Measurements from ENCODE around the gene SPOCK1. TPM values are rescaled to one million over a fixed set of nuclear protein-coding genes. Genes with fewer than 3 reads are reported as not detected.

The SPOCK1 gene
- total and polyA plus RNA-seq, 2 of the 4 experiments (the other 2 are of a cell fraction): 5.0 to 20.3 TPM

DNA sequence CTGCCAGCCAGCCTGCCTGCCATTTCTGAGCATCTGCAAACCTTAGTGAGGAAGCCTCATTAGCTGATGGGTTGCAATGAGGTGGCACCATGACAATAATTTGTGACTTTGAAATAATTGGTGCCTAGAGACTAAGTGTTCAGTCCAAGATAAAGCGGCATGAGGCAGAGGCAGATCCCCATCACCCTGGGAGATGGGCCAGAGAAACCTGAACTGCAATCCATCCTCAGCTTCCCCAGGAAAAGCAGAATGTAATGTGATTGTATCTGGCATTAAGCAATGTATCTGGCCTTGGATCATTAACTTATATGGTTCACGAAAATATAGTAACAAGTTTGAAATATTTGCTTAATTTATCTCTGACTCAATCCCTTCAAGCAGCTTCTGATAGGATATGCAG is 101.0 kb downstream of the SPOCK1 start:
- Histone ChIP-seq H3K14ac (replicated peaks; ENCODE audit: low read depth, low read length) (no peak overlapping the region), H3K4me2 (ENCODE audit: low read depth, low read length) (no peak overlapping the region), H3K23ac (ENCODE audit: low read depth, low read length) (no peak overlapping the region), H3K27ac (ENCODE audit: insufficient read depth, low read length) (no peak overlapping the region), H3K4me1 (ENCODE audit: control insufficient read depth, insufficient read depth, low read length) (no peaks in the 10 kb centered on the region), H3K4ac (ENCODE audit: low read depth, low read length) (no peak overlapping the region), H4K20me1 (ENCODE audit: insufficient read depth, low read length) (no peaks in the 10 kb centered on the region), H3K9ac (ENCODE audit: low read depth, low read length) (no peak overlapping the region), H3K9me3 (ENCODE audit: control insufficient read depth, insufficient read depth, low read length) (no peaks in the 10 kb centered on the region), H2AK5ac (ENCODE audit: low read depth, low read length) (no peak overlapping the region), H4K91ac (ENCODE audit: insufficient read depth, low read depth, low read length) (no peak overlapping the region), H3K9me1 (ENCODE audit: insufficient read depth, low read length) (no peaks in the 10 kb centered on the region), H4K5ac (ENCODE audit: low read depth, low read length) (no peak overlapping the region), H3K4me3 (ENCODE audit: insufficient read depth, low read depth, low read length) (no peak overlapping the region), H2AK9ac (replicated peaks; ENCODE audit: low read depth, low read length, poor library complexity) (no peak overlapping the region), H2AFZ (replicated peaks; ENCODE audit: low read length, poor library complexity) (no peak overlapping the region), H3K56ac (ENCODE audit: extremely low read depth, insufficient read depth, low read length) (no peak overlapping the region), H2BK15ac (ENCODE audit: low read depth, low read length) (no peak overlapping the region), H3K79me1 (ENCODE audit: low read depth in 1 of 2, low read length in 2 of 2) (no peaks in the 10 kb centered on the region), H3K27me3 (ENCODE audit: control insufficient read depth, insufficient read depth, low read length) (no peaks in the 10 kb centered on the region), H2BK120ac (ENCODE audit: low read depth, low read length) (no peak overlapping the region), H2BK20ac (ENCODE audit: low read depth, low read length) (no peak overlapping the region), H2BK5ac (ENCODE audit: low read depth, low read length, poor library complexity, severe bottlenecking) (no peak overlapping the region), H3K36me3 (ENCODE audit: control insufficient read depth, insufficient read depth, low read length) (no peaks in the 10 kb centered on the region), H4K8ac (ENCODE audit: low read depth in 2 of 2, low read length in 2 of 2) (no peak overlapping the region), H3K18ac (ENCODE audit: low read depth, low read length) (no peak overlapping the region)
- POLR2A ChIA-PET (ENCODE audit: unreplicated experiment): no interaction called here
- TF ChIP-seq POLR2A (IDR thresholded peaks at IDR 0.05; ENCODE audit: low read depth, low read length) (no peak), RFX5 (IDR thresholded peaks at IDR 0.05; ENCODE audit: low read depth, low read length) (no peak), SMC3 (IDR thresholded peaks at IDR 0.05; ENCODE audit: low read depth, low read length) (no peak), NFE2L2 (IDR thresholded peaks at IDR 0.05; ENCODE audit: low read depth, low read length) (no peak), CHD1 (IDR thresholded peaks at IDR 0.05; ENCODE audit: low read depth, low read length) (no peak), RCOR1 (IDR thresholded peaks at IDR 0.05; ENCODE audit: insufficient replicate concordance, low read length) (no peak), MXI1 (IDR thresholded peaks at IDR 0.05; ENCODE audit: borderline replicate concordance, low read depth, low read length) (no peak), BHLHE40 (IDR thresholded peaks at IDR 0.05; ENCODE audit: low read depth, low read length) (no peak), FOS (IDR thresholded peaks at IDR 0.05; ENCODE audit: low read depth, low read length) (no peak), MAFK (IDR thresholded peaks at IDR 0.05; ENCODE audit: low read depth, low read length) (no peak), CEBPB (IDR thresholded peaks at IDR 0.05; ENCODE audit: low read depth, low read length) (no peak)
- TF ChIP-seq, protein P1, sequence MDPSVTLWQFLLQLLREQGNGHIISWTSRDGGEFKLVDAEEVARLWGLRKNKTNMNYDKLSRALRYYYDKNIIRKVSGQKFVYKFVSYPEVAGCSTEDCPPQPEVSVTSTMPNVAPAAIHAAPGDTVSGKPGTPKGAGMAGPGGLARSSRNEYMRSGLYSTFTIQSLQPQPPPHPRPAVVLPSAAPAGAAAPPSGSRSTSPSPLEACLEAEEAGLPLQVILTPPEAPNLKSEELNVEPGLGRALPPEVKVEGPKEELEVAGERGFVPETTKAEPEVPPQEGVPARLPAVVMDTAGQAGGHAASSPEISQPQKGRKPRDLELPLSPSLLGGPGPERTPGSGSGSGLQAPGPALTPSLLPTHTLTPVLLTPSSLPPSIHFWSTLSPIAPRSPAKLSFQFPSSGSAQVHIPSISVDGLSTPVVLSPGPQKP (IDR thresholded peaks at IDR 0.05; ENCODE audit: borderline replicate concordance, low read depth, low read length): no peak
- TF ChIP-seq, protein P2, sequence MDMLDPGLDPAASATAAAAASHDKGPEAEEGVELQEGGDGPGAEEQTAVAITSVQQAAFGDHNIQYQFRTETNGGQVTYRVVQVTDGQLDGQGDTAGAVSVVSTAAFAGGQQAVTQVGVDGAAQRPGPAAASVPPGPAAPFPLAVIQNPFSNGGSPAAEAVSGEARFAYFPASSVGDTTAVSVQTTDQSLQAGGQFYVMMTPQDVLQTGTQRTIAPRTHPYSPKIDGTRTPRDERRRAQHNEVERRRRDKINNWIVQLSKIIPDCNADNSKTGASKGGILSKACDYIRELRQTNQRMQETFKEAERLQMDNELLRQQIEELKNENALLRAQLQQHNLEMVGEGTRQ (IDR thresholded peaks at IDR 0.05; ENCODE audit: low read depth, low read length): no peak
- TF ChIP-seq, protein P3, sequence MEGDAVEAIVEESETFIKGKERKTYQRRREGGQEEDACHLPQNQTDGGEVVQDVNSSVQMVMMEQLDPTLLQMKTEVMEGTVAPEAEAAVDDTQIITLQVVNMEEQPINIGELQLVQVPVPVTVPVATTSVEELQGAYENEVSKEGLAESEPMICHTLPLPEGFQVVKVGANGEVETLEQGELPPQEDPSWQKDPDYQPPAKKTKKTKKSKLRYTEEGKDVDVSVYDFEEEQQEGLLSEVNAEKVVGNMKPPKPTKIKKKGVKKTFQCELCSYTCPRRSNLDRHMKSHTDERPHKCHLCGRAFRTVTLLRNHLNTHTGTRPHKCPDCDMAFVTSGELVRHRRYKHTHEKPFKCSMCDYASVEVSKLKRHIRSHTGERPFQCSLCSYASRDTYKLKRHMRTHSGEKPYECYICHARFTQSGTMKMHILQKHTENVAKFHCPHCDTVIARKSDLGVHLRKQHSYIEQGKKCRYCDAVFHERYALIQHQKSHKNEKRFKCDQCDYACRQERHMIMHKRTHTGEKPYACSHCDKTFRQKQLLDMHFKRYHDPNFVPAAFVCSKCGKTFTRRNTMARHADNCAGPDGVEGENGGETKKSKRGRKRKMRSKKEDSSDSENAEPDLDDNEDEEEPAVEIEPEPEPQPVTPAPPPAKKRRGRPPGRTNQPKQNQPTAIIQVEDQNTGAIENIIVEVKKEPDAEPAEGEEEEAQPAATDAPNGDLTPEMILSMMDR (conservative IDR thresholded peaks at IDR 0.05; ENCODE audit: low read depth, low read length): no peak
- dilution Hi-C loops (cut with HindIII; ENCODE audit: low sequenced_read_pairs, unreplicated experiment): no loop called here
- CTCF ChIA-PET: no interaction called here
- BruUV-seq (replicated peaks): no TSS peak
- no CpG with 5 or more reads among the region's 2 CpGs for WGBS, 2 experiments (ENCODE audit: extremely low coverage in 2 of 2, insufficient read length in 1 of 2)
- no peak for DNase-seq
- ATAC-seq (ENCODE audit: low read depth): no peak
- intact Hi-C loops (cut with micrococcal nuclease): no loop called here
- in situ Hi-C loops (cut with MboI; ENCODE audit: low sequenced_read_pairs): no loop called here

All from IMR-90 (cell line).